Measurements from ENCODE around the gene KIAA1191. TPM values are rescaled to one million over a fixed set of nuclear protein-coding genes. Genes with fewer than 3 reads are reported as not detected.

Gene KIAA1191
- total and polyA plus RNA-seq, 2 of the 4 experiments (the other 2 are of a cell fraction): 114 to 124 TPM

DNA sequence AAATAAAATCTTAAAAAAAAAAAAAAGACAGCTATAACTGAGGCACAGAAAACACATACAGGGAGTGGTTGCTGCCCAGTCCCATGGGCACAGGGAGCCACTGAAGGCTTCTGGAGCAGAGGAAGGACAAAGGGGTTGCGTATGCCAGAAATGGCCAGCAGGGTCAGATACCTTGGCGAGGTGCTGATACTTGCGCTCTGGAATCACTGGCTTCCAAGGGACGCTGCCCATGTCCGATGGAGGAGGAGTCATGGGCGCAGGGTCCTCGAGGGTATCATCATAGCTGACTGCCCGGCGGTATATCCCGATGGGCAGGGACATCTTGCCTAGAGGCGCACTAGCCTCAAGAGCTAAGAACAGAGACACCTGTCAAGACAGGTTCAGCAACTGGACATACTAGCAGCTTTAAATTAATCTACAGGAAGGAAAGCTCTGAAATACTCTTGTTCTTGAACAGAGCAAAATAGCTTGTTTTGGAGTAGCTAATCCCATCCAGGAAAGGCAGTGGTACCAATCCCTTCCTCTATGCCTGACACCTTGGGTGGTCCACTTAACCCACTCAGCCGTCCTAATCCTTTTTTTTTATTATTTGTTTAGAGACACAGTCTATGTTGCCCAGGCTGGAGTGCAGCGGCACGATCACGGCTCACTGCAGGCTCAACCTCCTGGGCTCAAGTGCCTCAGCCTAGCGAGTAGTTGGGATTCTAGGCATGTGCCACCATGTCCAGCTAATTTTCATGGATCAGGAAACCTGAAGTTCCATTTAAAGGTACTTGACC is 6.0 kb downstream of the KIAA1191 start:
- no peak overlapping the region for H3K18ac ChIP-seq (ENCODE audit: low read depth, low read length)
- WGBS, 2 experiments (ENCODE audit: extremely low coverage in 2 of 2, insufficient read length in 1 of 2): 88% methylated on average over 7 of the region's 16 CpGs; no CpG with 5 or more reads in 1 of the 2 experiments
- peaks cover 54% of the 10 kb centered on the region for H4K20me1 ChIP-seq (ENCODE audit: insufficient read depth, low read length)
- no peaks in the 10 kb centered on the region for H3K9me3 ChIP-seq (ENCODE audit: control insufficient read depth, insufficient read depth, low read length)
- no peak overlapping the region for H3K56ac ChIP-seq (ENCODE audit: extremely low read depth, insufficient read depth, low read length)
- 0 out of 2 replicates have a peak, but pooled peaks cover 2% of the 10 kb centered on the region for H3K4me1 ChIP-seq (ENCODE audit: control insufficient read depth, insufficient read depth, low read length)
- no peaks in the 10 kb centered on the region for H3K27me3 ChIP-seq (ENCODE audit: control insufficient read depth, insufficient read depth, low read length)
- H2BK5ac ChIP-seq (ENCODE audit: low read depth, low read length, poor library complexity, severe bottlenecking): no peak overlapping the region
- intact Hi-C loops (cut with micrococcal nuclease) (no loop called here), in situ Hi-C loops (cut with MboI; ENCODE audit: low sequenced_read_pairs) (no loop called here), dilution Hi-C loops (cut with HindIII; ENCODE audit: low sequenced_read_pairs, unreplicated experiment) (no loop called here)
- no peak overlapping the region for H2BK120ac ChIP-seq (ENCODE audit: low read depth, low read length)
- H3K4ac ChIP-seq (ENCODE audit: low read depth, low read length): no peak overlapping the region
- no peak for TF ChIP-seq RCOR1 (IDR thresholded peaks at IDR 0.05; ENCODE audit: insufficient replicate concordance, low read length)
- no peak for TF ChIP-seq MAFK (IDR thresholded peaks at IDR 0.05; ENCODE audit: low read depth, low read length)
- no peak for TF ChIP-seq POLR2A (IDR thresholded peaks at IDR 0.05; ENCODE audit: low read depth, low read length)
- H3K14ac ChIP-seq (replicated peaks; ENCODE audit: low read depth, low read length): no peak overlapping the region
- H2AFZ ChIP-seq (replicated peaks; ENCODE audit: low read length, poor library complexity): no peak overlapping the region
- no peak overlapping the region for H2AK9ac ChIP-seq (replicated peaks; ENCODE audit: low read depth, low read length, poor library complexity)
- POLR2A ChIA-PET (ENCODE audit: unreplicated experiment): interaction anchor here (0.6 kb wide), 1 partner anchor 34 kb away, joined by 9 read pairs; no protein-coding TSS in a partner anchor
- H3K4me2 ChIP-seq (ENCODE audit: low read depth, low read length): no peak overlapping the region
- CTCF ChIA-PET: interaction anchor here (0.6 to 1.0 kb wide), 3 partner anchors 62 to 608 kb away, joined by 3 read pairs; no protein-coding TSS in a partner anchor
- H2BK20ac ChIP-seq (ENCODE audit: low read depth, low read length): no peak overlapping the region
- H4K91ac ChIP-seq (ENCODE audit: insufficient read depth, low read depth, low read length): no peak overlapping the region
- no peak for ATAC-seq (ENCODE audit: low read depth)
- no peak overlapping the region for H4K5ac ChIP-seq (ENCODE audit: low read depth, low read length)
- no peak overlapping the region for H4K8ac ChIP-seq (ENCODE audit: low read depth in 2 of 2, low read length in 2 of 2)
- H3K9ac ChIP-seq (ENCODE audit: low read depth, low read length): no peak overlapping the region
- no peak overlapping the region for H2AK5ac ChIP-seq (ENCODE audit: low read depth, low read length)
- DNase-seq: no peak
- H3K36me3 ChIP-seq (ENCODE audit: control insufficient read depth, insufficient read depth, low read length): peaks cover 49% of the 10 kb centered on the region
- H3K27ac ChIP-seq (ENCODE audit: insufficient read depth, low read length): no peak overlapping the region
- no peak overlapping the region for H3K4me3 ChIP-seq (ENCODE audit: insufficient read depth, low read depth, low read length)
- H3K23ac ChIP-seq (ENCODE audit: low read depth, low read length): no peak overlapping the region
- peaks cover 12% of the 10 kb centered on the region for H3K9me1 ChIP-seq (ENCODE audit: insufficient read depth, low read length)
- no TSS peak for BruUV-seq (replicated peaks)
- H3K79me1 ChIP-seq (ENCODE audit: low read depth in 1 of 2, low read length in 2 of 2): peaks cover 38 to 53% of the 10 kb centered on the region in 2 experiments
- H2BK15ac ChIP-seq (ENCODE audit: low read depth, low read length): no peak overlapping the region

Data from IMR-90 (cell line).